Neutrophil (primary cell): Measurements from ENCODE around the gene EFCAB8.

Experiments
- H3K27ac ChIP-seq: fragments of 200-600 bp; sonication (generic); 2 replicates; pipeline ENCODE4 v1.5.1; 2016; ENCODE audit warnings: mild to moderate bottlenecking, moderate library complexity
- H3K27me3 ChIP-seq: fragments of 200-600 bp; sonication (generic); 2 replicates; pipeline ENCODE4 v1.6.0; 2016; ENCODE audit warnings: mild to moderate bottlenecking
- H3K36me3 ChIP-seq: fragments of 200-600 bp; sonication (generic); 2 replicates; pipeline ENCODE4 v1.5.1; 2017
- H3K4me1 ChIP-seq, 2 experiments: fragments of 200-600 bp in 1 of 2; sonication (generic) in 1 of 2; 1 replicate in 1 of 2; 2 replicates in 1 of 2; pipeline versions ENCODE4 v1.5.1 to v1.6.1; 2013 to 2016; ENCODE audit warnings: low read depth in 1 of 2, low read length in 1 of 2, mild to moderate bottlenecking in 1 of 2, moderate library complexity in 1 of 2; ENCODE audit not compliant: control insufficient read depth in 1 of 2, insufficient read depth in 1 of 2
- H3K4me3 ChIP-seq, 2 experiments: fragments of 200-600 bp in 1 of 2; sonication (generic) in 1 of 2; 1 replicate in 1 of 2; 2 replicates in 1 of 2; pipeline ENCODE4 v1.5.1; 2013 to 2016; ENCODE audit warnings: low read depth in 1 of 2, low read length in 1 of 2, mild to moderate bottlenecking in 1 of 2, moderate library complexity in 1 of 2
- H3K9me3 ChIP-seq: fragments of 200-600 bp; sonication (generic); 2 replicates; pipeline ENCODE4 v1.5.1; 2016
- CTCF ChIP-seq: fragments of 200-600 bp; sonication (generic); IDR thresholded peaks from 2 replicates; pipeline ENCODE4 v1.5.1; 2016; ENCODE audit warnings: antibody characterized with exemption

EFCAB8 gene

GRCh38 chr20:32879538-32879937 is 20.8 kb downstream of the EFCAB8 start:
- TF ChIP-seq CTCF, result no peak
- Histone ChIP-seq H3K27me3 (no peaks in the 10 kb centered on the region), H3K4me1 (no peaks in the 10 kb centered on the region), H3K9me3 (no peaks in the 10 kb centered on the region), H3K27ac (no peak overlapping the region), H3K4me3 (no peak overlapping the region), H3K36me3 (no peaks in the 10 kb centered on the region)

GRCh38 chr20:32880635-32881034 is 21.9 kb downstream of the EFCAB8 start:
- H3K27me3 ChIP-seq, result no peaks in the 10 kb centered on the region
- TF ChIP-seq CTCF, result no peak

DNA sequence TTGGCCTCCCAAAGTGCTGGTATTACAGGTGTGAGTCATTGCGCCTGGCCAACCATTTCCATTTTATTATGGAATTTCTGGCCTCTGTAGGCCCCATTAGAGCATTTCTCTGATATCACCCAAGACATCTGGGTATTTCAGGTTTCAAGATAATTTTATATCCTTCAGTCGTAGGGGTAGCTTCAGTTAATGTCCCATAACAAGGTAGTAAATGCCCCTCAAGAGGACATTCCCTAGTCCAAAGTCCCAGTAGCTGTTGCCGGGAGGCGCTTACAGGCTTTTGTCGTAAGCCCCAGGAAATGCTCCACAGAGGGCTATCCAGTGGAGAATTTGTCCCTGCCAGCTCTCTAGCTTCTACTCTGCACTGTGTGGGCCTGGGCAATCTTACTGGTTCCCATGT is 24.4 kb downstream of the EFCAB8 start:
- no peak for TF ChIP-seq CTCF
- H3K9me3 ChIP-seq, result no peaks in the 10 kb centered on the region
- H3K36me3 ChIP-seq, result no peaks in the 10 kb centered on the region

More at GRCh38 chr20:32880635-32881034, 21.9 kb downstream of the EFCAB8 start:
- no peak overlapping the region for H3K27ac ChIP-seq
- no peaks in the 10 kb centered on the region for H3K4me1 ChIP-seq
- no peak overlapping the region for H3K4me3 ChIP-seq
- H3K36me3 ChIP-seq, result no peaks in the 10 kb centered on the region
- no peaks in the 10 kb centered on the region for H3K9me3 ChIP-seq

DNA sequence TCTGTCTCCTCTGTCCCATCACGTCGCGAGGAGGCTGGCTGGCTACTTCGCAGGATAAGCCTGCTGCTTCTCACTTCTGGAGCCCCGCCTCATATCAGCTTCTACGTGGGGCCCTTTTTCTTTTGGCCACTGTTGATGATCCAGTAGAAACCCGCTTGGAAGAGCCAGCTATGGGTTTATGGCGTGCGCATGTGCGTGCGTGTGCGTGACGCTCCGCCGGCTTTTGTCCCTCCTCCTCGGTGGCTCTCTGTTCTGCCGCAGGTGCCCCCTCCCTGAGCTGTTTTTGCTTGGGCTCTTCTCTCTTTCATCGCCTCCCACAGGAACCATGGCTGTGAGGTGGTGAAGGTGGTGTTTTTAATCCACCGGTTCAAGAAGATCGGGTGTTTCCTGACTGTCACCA is 26.5 kb downstream of the EFCAB8 start:
- no peaks in the 10 kb centered on the region for H3K4me1 ChIP-seq
- H3K27me3 ChIP-seq, result no peaks in the 10 kb centered on the region
- no peak for TF ChIP-seq CTCF
- no peaks in the 10 kb centered on the region for H3K9me3 ChIP-seq
- H3K36me3 ChIP-seq, result no peaks in the 10 kb centered on the region
- H3K4me3 ChIP-seq, result no peak overlapping the region
- H3K27ac ChIP-seq, result no peak overlapping the region

More for the DNA sequence above, 24.4 kb downstream of the EFCAB8 start:
- Histone ChIP-seq H3K27ac (no peak overlapping the region), H3K4me1 (no peaks in the 10 kb centered on the region), H3K27me3 (no peaks in the 10 kb centered on the region), H3K4me3 (no peak overlapping the region)

DNA sequence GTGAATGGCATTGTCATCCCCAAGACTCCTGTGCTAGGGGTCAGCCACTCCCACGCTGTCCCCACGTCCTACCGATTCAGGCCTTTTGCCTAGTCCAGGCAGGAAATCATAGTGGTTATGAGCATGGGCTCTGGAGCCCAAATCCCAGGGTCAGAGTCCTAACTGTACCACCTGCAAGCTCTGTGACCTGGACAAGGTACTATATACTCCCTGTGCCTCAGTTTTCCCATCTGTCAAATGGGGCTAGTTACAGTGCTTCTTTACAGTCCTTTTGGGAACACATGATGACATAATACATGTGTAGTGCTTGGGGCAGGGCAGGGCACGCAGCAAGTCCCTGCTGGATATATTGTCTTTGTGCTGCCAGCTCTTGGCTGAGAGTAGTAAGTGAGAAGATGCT is 27.2 kb downstream of the EFCAB8 start:
- Histone ChIP-seq H3K9me3 (no peaks in the 10 kb centered on the region), H3K27me3 (no peaks in the 10 kb centered on the region), H3K27ac (no peak overlapping the region), H3K36me3 (no peaks in the 10 kb centered on the region), H3K4me1 (no peaks in the 10 kb centered on the region), H3K4me3 (no peak overlapping the region)
- TF ChIP-seq CTCF, result no peak

GRCh38 chr20:32886652-32887051 is 27.9 kb downstream of the EFCAB8 start:
- H3K36me3 ChIP-seq, result no peaks in the 10 kb centered on the region
- no peak for TF ChIP-seq CTCF
- H3K4me1 ChIP-seq, result no peaks in the 10 kb centered on the region
- H3K9me3 ChIP-seq, result no peaks in the 10 kb centered on the region
- no peak overlapping the region for H3K4me3 ChIP-seq
- H3K27ac ChIP-seq, result no peak overlapping the region
- H3K27me3 ChIP-seq, result no peaks in the 10 kb centered on the region
